GM21825 (cell line): ENCODE results near the gene C1orf87.

Experiments
- ATAC-seq: cut with Tn5 transposase; IDR thresholded peaks from one replicate; pipeline ENCODE4 v1.9.1; 2021; ENCODE audit warnings: mild to moderate bottlenecking, moderate library complexity; ENCODE audit not compliant: unreplicated experiment

The C1orf87 gene

GRCh38 chr1:60073605-60074278 lies at the start of gene C1orf87:
C1orf87 (minus strand) TSS chr1:60073770; CDS start chr1:60072643, 1,127 bp downstream.
- ATAC-seq: no peak

GRCh38 chr1:60118085-60118484 lies 44.5 kb upstream of the C1orf87 start:
- ATAC-seq: no peak

GRCh38 chr1:60114745-60115318 lies 41.3 kb upstream of the C1orf87 start:
- no peak for ATAC-seq

GRCh38 chr1:60113596-60113995 lies 40.0 kb upstream of the C1orf87 start:
- ATAC-seq: no peak

GRCh38 chr1:60113028-60113427 lies 39.5 kb upstream of the C1orf87 start:
- ATAC-seq: no peak

GRCh38 chr1:60111716-60112115 lies 38.1 kb upstream of the C1orf87 start:
- ATAC-seq: no peak

- no peak for ATAC-seq
Observed at GRCh38 chr1:60111118-60111517, 37.5 kb upstream of the C1orf87 start.

- ATAC-seq: no peak
Observed at GRCh38 chr1:60108196-60108595, 34.6 kb upstream of the C1orf87 start.

GRCh38 chr1:60103186-60103585 lies 29.6 kb upstream of the C1orf87 start:
- no peak for ATAC-seq

- ATAC-seq: no peak
Observed at GRCh38 chr1:60102267-60103061, 28.9 kb upstream of the C1orf87 start.

GRCh38 chr1:60101516-60101915 lies 27.9 kb upstream of the C1orf87 start:
- no peak for ATAC-seq

- no peak for ATAC-seq
Observed at GRCh38 chr1:60091195-60091715, 17.7 kb upstream of the C1orf87 start.

GRCh38 chr1:60090655-60091054 lies 17.1 kb upstream of the C1orf87 start:
- no peak for ATAC-seq

- no peak for ATAC-seq
Observed at GRCh38 chr1:60088620-60089155, 15.1 kb upstream of the C1orf87 start.

- ATAC-seq: no peak
Observed at GRCh38 chr1:60087681-60088080, 14.1 kb upstream of the C1orf87 start.

- ATAC-seq: no peak
Observed at GRCh38 chr1:60078182-60078581, 4.6 kb upstream of the C1orf87 start.

- no peak for ATAC-seq
Observed at GRCh38 chr1:60071296-60071695, 2.3 kb downstream of the C1orf87 start.

GRCh38 chr1:60069691-60070090 lies 3.9 kb downstream of the C1orf87 start:
- no peak for ATAC-seq

GRCh38 chr1:60068393-60069045 lies 5.1 kb downstream of the C1orf87 start:
- ATAC-seq: no peak

- no peak for ATAC-seq
Observed at GRCh38 chr1:60066001-60066400, 7.6 kb downstream of the C1orf87 start.

- ATAC-seq: no peak
Observed at GRCh38 chr1:60065199-60065598, 8.4 kb downstream of the C1orf87 start.
